ENCODE data around the gene FSHB.

FSHB gene

DNA sequence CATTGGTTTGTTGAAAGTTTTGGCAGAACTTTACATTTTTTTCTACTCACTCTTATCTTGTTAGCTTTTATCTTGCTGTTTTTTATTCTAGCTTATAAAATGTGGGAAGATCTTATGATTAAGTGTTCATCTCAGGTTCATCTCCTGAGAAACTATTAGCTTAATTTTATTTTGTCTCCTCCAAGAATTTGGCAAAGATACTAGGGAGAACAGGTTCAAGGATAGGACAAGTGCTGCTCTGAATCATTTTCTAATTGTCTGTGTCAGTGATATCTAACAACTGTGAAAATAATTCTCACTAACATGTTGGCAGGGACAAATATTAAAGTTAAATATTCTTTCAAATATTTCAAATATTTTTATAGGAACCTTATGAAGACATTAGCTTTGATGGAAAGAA lies 38.2 kb upstream of the FSHB start:
- H3K4me3 ChIP-seq (ENCODE audit: low read depth, low read length) = no peak overlapping the region
- ChIA-PET CTCF (interaction anchor here (0.7 to 1.7 kb wide), 4 partner anchors 48 to 761 kb away, joined by 3 to 13 read pairs (median 4); no protein-coding TSS in a partner anchor), POLR2A (no interaction called here)
- TF ChIP-seq, protein P1, sequence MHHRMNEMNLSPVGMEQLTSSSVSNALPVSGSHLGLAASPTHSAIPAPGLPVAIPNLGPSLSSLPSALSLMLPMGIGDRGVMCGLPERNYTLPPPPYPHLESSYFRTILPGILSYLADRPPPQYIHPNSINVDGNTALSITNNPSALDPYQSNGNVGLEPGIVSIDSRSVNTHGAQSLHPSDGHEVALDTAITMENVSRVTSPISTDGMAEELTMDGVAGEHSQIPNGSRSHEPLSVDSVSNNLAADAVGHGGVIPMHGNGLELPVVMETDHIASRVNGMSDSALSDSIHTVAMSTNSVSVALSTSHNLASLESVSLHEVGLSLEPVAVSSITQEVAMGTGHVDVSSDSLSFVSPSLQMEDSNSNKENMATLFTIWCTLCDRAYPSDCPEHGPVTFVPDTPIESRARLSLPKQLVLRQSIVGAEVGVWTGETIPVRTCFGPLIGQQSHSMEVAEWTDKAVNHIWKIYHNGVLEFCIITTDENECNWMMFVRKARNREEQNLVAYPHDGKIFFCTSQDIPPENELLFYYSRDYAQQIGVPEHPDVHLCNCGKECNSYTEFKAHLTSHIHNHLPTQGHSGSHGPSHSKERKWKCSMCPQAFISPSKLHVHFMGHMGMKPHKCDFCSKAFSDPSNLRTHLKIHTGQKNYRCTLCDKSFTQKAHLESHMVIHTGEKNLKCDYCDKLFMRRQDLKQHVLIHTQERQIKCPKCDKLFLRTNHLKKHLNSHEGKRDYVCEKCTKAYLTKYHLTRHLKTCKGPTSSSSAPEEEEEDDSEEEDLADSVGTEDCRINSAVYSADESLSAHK (tag by site-specific recombination; IDR thresholded peaks at IDR 0.05) = no peak
- TF ChIP-seq ZNF560 (tag by site-specific recombination; IDR thresholded peaks at IDR 0.05; ENCODE audit: borderline replicate concordance) = no peak
- TF ChIP-seq ZSCAN30 (tag by site-specific recombination; IDR thresholded peaks at IDR 0.05) = no peak
- TF ChIP-seq ZNF514 (tag by site-specific recombination; IDR thresholded peaks at IDR 0.05) = no peak
- TF ChIP-seq, protein P2, sequence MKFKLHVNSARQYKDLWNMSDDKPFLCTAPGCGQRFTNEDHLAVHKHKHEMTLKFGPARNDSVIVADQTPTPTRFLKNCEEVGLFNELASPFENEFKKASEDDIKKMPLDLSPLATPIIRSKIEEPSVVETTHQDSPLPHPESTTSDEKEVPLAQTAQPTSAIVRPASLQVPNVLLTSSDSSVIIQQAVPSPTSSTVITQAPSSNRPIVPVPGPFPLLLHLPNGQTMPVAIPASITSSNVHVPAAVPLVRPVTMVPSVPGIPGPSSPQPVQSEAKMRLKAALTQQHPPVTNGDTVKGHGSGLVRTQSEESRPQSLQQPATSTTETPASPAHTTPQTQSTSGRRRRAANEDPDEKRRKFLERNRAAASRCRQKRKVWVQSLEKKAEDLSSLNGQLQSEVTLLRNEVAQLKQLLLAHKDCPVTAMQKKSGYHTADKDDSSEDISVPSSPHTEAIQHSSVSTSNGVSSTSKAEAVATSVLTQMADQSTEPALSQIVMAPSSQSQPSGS (tag by site-specific recombination; IDR thresholded peaks at IDR 0.05; ENCODE audit: low read depth) = no peak
- no peak for TF ChIP-seq ZNF513 (tag by site-specific recombination; IDR thresholded peaks at IDR 0.05)
- no peaks in the 10 kb centered on the region for H3K36me3 ChIP-seq (ENCODE audit: control insufficient read depth in 2 of 2, insufficient read depth in 1 of 2, low read length in 2 of 2)
- no peaks in the 10 kb centered on the region for H3K4me1 ChIP-seq (ENCODE audit: control insufficient read depth, insufficient read depth, low read length)
- H3K9me3 ChIP-seq (ENCODE audit: control insufficient read depth, insufficient read depth, low read depth, low read length) = no peaks in the 10 kb centered on the region
- no peak overlapping the region for H3K27ac ChIP-seq (ENCODE audit: extremely low read depth, low read depth, low read length)

GRCh38 chr11:30196400-30197206 lies 34.2 kb upstream of the FSHB start:
- no peak overlapping the region for H3K27ac ChIP-seq (ENCODE audit: extremely low read depth, low read depth, low read length)
- H3K4me3 ChIP-seq (ENCODE audit: low read depth, low read length) = no peak overlapping the region
- H3K36me3 ChIP-seq (ENCODE audit: control insufficient read depth in 2 of 2, insufficient read depth in 1 of 2, low read length in 2 of 2) = no peaks in the 10 kb centered on the region
- TF ChIP-seq ZNF169 (tag by site-specific recombination; IDR thresholded peaks at IDR 0.05) = no peak
- TF ChIP-seq, protein P3, sequence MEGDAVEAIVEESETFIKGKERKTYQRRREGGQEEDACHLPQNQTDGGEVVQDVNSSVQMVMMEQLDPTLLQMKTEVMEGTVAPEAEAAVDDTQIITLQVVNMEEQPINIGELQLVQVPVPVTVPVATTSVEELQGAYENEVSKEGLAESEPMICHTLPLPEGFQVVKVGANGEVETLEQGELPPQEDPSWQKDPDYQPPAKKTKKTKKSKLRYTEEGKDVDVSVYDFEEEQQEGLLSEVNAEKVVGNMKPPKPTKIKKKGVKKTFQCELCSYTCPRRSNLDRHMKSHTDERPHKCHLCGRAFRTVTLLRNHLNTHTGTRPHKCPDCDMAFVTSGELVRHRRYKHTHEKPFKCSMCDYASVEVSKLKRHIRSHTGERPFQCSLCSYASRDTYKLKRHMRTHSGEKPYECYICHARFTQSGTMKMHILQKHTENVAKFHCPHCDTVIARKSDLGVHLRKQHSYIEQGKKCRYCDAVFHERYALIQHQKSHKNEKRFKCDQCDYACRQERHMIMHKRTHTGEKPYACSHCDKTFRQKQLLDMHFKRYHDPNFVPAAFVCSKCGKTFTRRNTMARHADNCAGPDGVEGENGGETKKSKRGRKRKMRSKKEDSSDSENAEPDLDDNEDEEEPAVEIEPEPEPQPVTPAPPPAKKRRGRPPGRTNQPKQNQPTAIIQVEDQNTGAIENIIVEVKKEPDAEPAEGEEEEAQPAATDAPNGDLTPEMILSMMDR (tag by site-specific recombination; IDR thresholded peaks at IDR 0.05) = peak; percentile 47; the same call in 1 of the 2 replicates
- no peak for TF ChIP-seq SP7 (tag by site-specific recombination; IDR thresholded peaks at IDR 0.05)
- TF ChIP-seq ZNF654 (tag by site-specific recombination; IDR thresholded peaks at IDR 0.05; ENCODE audit: low read depth) = peak; percentile 44
- ChIA-PET CTCF (interaction anchor here (0.6 to 2.9 kb wide), 33 partner anchors 10 to 853 kb away, joined by 3 to 26 read pairs (median 3); partner anchors contain the start of gene FSHB), POLR2A (no interaction called here)
- no peaks in the 10 kb centered on the region for H3K9me3 ChIP-seq (ENCODE audit: control insufficient read depth, insufficient read depth, low read depth, low read length)
- no peaks in the 10 kb centered on the region for H3K4me1 ChIP-seq (ENCODE audit: control insufficient read depth, insufficient read depth, low read length)

DNA sequence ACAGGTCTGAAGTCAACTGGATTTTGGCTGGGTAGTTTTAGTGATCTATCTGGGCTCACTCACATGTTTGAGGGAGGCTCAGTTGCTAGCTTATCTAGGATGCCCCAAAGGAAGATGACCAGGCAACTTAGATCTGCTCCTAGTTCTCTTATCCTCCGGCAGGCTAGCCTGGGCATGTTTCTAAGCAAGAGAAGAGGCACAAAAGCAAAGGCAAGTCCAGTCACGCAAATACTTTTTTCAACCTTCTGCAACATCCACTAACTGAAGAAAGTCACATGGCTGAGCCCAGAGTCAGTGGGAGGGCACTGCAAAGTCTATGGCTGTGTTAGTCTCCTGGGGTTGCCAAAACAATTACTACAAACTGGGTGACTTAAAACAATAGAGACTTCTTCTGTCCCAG lies 32.9 kb upstream of the FSHB start:
- Histone ChIP-seq H3K36me3 (ENCODE audit: control insufficient read depth in 2 of 2, insufficient read depth in 1 of 2, low read length in 2 of 2) (no peaks in the 10 kb centered on the region), H3K4me1 (ENCODE audit: control insufficient read depth, insufficient read depth, low read length) (no peaks in the 10 kb centered on the region), H3K9me3 (ENCODE audit: control insufficient read depth, insufficient read depth, low read depth, low read length) (no peaks in the 10 kb centered on the region), H3K27ac (ENCODE audit: extremely low read depth, low read depth, low read length) (no peak overlapping the region), H3K4me3 (ENCODE audit: low read depth, low read length) (no peak overlapping the region)
- no peak for TF ChIP-seq GLIS2 (tag by site-specific recombination; IDR thresholded peaks at IDR 0.05)
- no peak for TF ChIP-seq ZNF529 (tag by site-specific recombination; IDR thresholded peaks at IDR 0.05; ENCODE audit: insufficient replicate concordance)
- TF ChIP-seq ZNF624 (tag by site-specific recombination; IDR thresholded peaks at IDR 0.05) = no peak
- peak; percentile 56 for TF ChIP-seq SETDB1 (IDR thresholded peaks at IDR 0.05; ENCODE audit: insufficient read length, low read length)
- ChIA-PET POLR2A (no interaction called here), CTCF (interaction anchor here (1.3 to 2.9 kb wide), 2 partner anchors 69 to 748 kb away, joined by 3 to 26 read pairs; no protein-coding TSS in a partner anchor)
